Subcutaneous adipose tissue (tissue), 4 donors: Measurements from ENCODE around the gene UBE2J2. TPM values are rescaled to one million over a fixed set of nuclear protein-coding genes. Genes with fewer than 3 reads are reported as not detected.

ENCODE experiments used
- CTCF ChIP-seq: fragments of 450-650 bp; IDR thresholded peaks from one replicate; pipeline ENCODE4 v1.5.1; 2016; ENCODE audit warnings: low read depth, mild to moderate bottlenecking, control low read depth, antibody characterized with exemption, moderate library complexity
- total RNA-seq, 4 donors: library from RNA; depleted of rRNA; stranded (reverse); fragments of >200 nt; gene quantifications; one replicate each; pipeline ENCODE4 v1.1.0, GENCODE V29; 2016

UBE2J2 gene
- total RNA-seq, 4 donors from 2014 or later, result 20.1 to 35.4 (median 33.5) TPM

GRCh38 chr1:1304331-1305299 is 31.0 kb upstream of the UBE2J2 start:
- no peak for TF ChIP-seq CTCF

DNA sequence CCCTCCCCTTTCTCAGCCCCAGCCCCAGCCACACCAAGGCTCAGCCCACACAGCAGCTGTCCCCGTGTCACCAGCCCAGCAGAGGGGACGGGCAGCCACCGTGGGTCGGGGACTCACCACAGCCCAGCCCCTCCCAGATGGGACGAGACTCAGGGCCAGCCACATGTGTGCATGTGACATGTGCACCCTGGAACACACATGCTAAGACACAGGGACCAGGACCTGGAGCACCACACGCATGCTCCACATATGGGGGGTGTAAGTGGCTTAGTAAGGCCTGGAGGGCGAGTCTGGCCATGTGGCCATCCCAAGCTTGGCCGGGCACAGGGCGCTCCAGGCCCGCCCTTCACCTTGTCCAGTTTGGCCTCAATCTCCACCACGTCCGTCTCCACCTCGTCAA is 30.1 kb upstream of the UBE2J2 start:
- no peak for TF ChIP-seq CTCF

- TF ChIP-seq CTCF, result no peak
Measured at GRCh38 chr1:1302951-1303509, 29.4 kb upstream of the UBE2J2 start.

- no peak for TF ChIP-seq CTCF
Measured at GRCh38 chr1:1302006-1302430, 28.4 kb upstream of the UBE2J2 start.

DNA sequence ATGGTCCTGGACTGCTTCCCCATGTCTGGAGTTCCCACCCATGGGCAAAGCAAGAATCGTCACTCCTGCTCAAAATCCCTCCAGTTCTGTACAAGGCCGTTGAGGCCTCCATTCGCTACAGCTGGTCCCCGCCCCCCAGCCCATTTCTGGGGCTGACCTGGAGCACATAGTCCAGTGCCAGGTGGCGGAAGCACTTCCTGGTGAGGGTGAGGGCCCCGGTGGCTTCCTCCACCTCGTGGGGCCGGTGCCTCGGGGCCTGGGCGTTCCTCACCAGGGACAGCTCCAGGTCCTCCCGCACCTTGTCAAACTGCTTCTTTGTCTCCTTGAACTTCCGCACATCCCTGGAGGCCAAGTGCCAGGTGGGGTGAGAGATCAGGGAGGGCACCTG is 26.7 kb upstream of the UBE2J2 start:
- no peak for TF ChIP-seq CTCF

- no peak for TF ChIP-seq CTCF
Measured at GRCh38 chr1:1299686-1300351, 26.2 kb upstream of the UBE2J2 start.
